ENCODE data around the gene CAPG. TPM values are rescaled to one million over a fixed set of nuclear protein-coding genes. Genes with fewer than 3 reads are reported as not detected.
A peak's percentile ranks its signal among the peaks of the same experiment; 100 is the strongest.

Gene CAPG
- total RNA-seq, 1 experiment from 2014 or later: 202 TPM

GRCh38 chr2:85453571-85453970 is 43.4 kb upstream of the CAPG start:
- no peaks in the 10 kb centered on the region for H3K27me3 ChIP-seq (ENCODE audit: control insufficient read depth, insufficient read depth, low read length)
- peaks cover 5% of the 10 kb centered on the region; the same call in 1 of the 2 replicates for H3K4me1 ChIP-seq (ENCODE audit: control insufficient read depth, insufficient read depth, low read length)
- BruUV-seq (replicated peaks): no TSS peak
- CTCF ChIA-PET: no interaction called here
- intact Hi-C loops (cut with micrococcal nuclease; ENCODE audit: unreplicated experiment) (no loop called here), in situ Hi-C loops (cut with HindIII; ENCODE audit: low pct_unique_long_range_greater_than_20kb, low sequenced_read_pairs) (no loop called here)
- H3K27ac ChIP-seq (ENCODE audit: low read length): peak overlapping the region; percentile 20; the same call in 1 of the 2 replicates
- no peak for DNase-seq (ENCODE audit: low read depth, low spot score)
- H3K9me3 ChIP-seq (ENCODE audit: control insufficient read depth, insufficient read depth, low read depth, low read length): no peaks in the 10 kb centered on the region
- no peaks in the 10 kb centered on the region for H3K36me3 ChIP-seq (ENCODE audit: control insufficient read depth, insufficient read depth, low read length)
- no peak overlapping the region for H3K4me3 ChIP-seq (ENCODE audit: low read depth in 2 of 2, low read length in 2 of 2)
- POLR2A ChIA-PET: no interaction called here
- TF ChIP-seq TCF7L2 (IDR thresholded peaks at IDR 0.05; ENCODE audit: low read depth, low read length) (no peak), REST (IDR thresholded peaks at IDR 0.05; ENCODE audit: insufficient read depth in 1 of 2, low read depth in 2 of 2, low read length in 1 of 2) (no peak)
- no peak for ATAC-seq

- BruUV-seq (replicated peaks): no TSS peak
- no peak for DNase-seq (ENCODE audit: low read depth, low spot score)
- in situ Hi-C loops (cut with HindIII; ENCODE audit: low pct_unique_long_range_greater_than_20kb, low sequenced_read_pairs): no loop called here
- TF ChIP-seq SIN3A (IDR thresholded peaks at IDR 0.05; ENCODE audit: borderline replicate concordance, insufficient read depth, low read depth, low read length) (no peak), POLR2AphosphoS5 (IDR thresholded peaks at IDR 0.05; ENCODE audit: low read depth, low read length) (no peak), REST (IDR thresholded peaks at IDR 0.05; ENCODE audit: insufficient read depth in 1 of 2, low read depth in 2 of 2, low read length in 1 of 2) (no peak), CTCF (IDR thresholded peaks at IDR 0.05) (no peak), TCF7L2 (IDR thresholded peaks at IDR 0.05; ENCODE audit: low read depth, low read length) (no peak)
- Histone ChIP-seq H3K4me1 (ENCODE audit: control insufficient read depth, insufficient read depth, low read length) (no peaks in the 10 kb centered on the region), H3K9me3 (ENCODE audit: control insufficient read depth, insufficient read depth, low read depth, low read length) (no peaks in the 10 kb centered on the region), H3K36me3 (ENCODE audit: control insufficient read depth, insufficient read depth, low read length) (no peaks in the 10 kb centered on the region), H3K27ac (ENCODE audit: low read length) (peak overlapping the region; percentile 62; the same call in 1 of the 2 replicates), H3K4me3 (ENCODE audit: low read depth in 2 of 2, low read length in 2 of 2) (no peak overlapping the region), H3K27me3 (ENCODE audit: control insufficient read depth, insufficient read depth, low read length) (no peaks in the 10 kb centered on the region)
- ATAC-seq: no peak
- intact Hi-C loops (cut with micrococcal nuclease; ENCODE audit: unreplicated experiment): no loop called here
- CTCF ChIA-PET: no interaction called here
- POLR2A ChIA-PET: interaction anchor here (0.7 kb wide), 1 partner anchor 82 kb away, joined by 7 read pairs; no protein-coding TSS in a partner anchor
These were observed 42.1 kb upstream of the CAPG start for GRCh38 chr2:85452237-85452636.

Measured in Panc1 (cell line).